GM13976 (cell line): ENCODE data around the gene FBXO24.

Experiments used
- DNase-seq: peaks from one replicate; pipeline ENCODE4 v3.0.0; 2012; ENCODE audit warnings: low spot score
- CTCF ChIP-seq: IDR thresholded peaks from 2 replicates; pipeline ENCODE4 v1.5.1; 2012; ENCODE audit warnings: borderline replicate concordance, mild to moderate bottlenecking; ENCODE audit not compliant: insufficient read depth; ENCODE audit errors: extremely low read depth, missing control alignments, control extremely low read depth
- in situ Hi-C: fragments of 300-500 bp; cut with MboI; formaldehyde crosslinking; loops from one replicate; pipeline ENCODE4 v1.12.0; 2022; ENCODE audit warnings: low sequenced_read_pairs, mixed read lengths, inconsistent platforms; ENCODE audit not compliant: unreplicated experiment

FBXO24 gene

GRCh38 chr7:100574362-100575205 lies 11.5 kb upstream of the FBXO24 start:
- DNase-seq: no peak
- in situ Hi-C loops: loop anchor here (25.0 kb wide), 1 partner anchor 112 kb away; the partner anchor contains the start of gene SPACDR
- TF ChIP-seq CTCF: no peak

GRCh38 chr7:100575206-100575631 lies 10.9 kb upstream of the FBXO24 start:
- no peak for DNase-seq
- no peak for TF ChIP-seq CTCF
- in situ Hi-C loops: no loop called here

- no peak for TF ChIP-seq CTCF
- no peak for DNase-seq
- in situ Hi-C loops: no loop called here
These were observed 10.3 kb upstream of the FBXO24 start for GRCh38 chr7:100575746-100576383.

GRCh38 chr7:100576384-100576993 lies 9.6 kb upstream of the FBXO24 start:
- TF ChIP-seq CTCF: no peak
- in situ Hi-C loops: no loop called here
- DNase-seq: no peak

GRCh38 chr7:100577103-100577502 lies 9.0 kb upstream of the FBXO24 start:
- no peak for TF ChIP-seq CTCF
- in situ Hi-C loops: no loop called here
- DNase-seq: no peak

- TF ChIP-seq CTCF: no peak
- in situ Hi-C loops: no loop called here
- no peak for DNase-seq
These were observed 8.6 kb upstream of the FBXO24 start for GRCh38 chr7:100577507-100577906.
